Measurements from ENCODE around the gene PLAU.
"Not testable (repeated sequence)": the region's sequence is repeated elsewhere in the genome, so short reads cannot be mapped to it uniquely, and the experiment has no call there.

PLAU gene

DNA sequence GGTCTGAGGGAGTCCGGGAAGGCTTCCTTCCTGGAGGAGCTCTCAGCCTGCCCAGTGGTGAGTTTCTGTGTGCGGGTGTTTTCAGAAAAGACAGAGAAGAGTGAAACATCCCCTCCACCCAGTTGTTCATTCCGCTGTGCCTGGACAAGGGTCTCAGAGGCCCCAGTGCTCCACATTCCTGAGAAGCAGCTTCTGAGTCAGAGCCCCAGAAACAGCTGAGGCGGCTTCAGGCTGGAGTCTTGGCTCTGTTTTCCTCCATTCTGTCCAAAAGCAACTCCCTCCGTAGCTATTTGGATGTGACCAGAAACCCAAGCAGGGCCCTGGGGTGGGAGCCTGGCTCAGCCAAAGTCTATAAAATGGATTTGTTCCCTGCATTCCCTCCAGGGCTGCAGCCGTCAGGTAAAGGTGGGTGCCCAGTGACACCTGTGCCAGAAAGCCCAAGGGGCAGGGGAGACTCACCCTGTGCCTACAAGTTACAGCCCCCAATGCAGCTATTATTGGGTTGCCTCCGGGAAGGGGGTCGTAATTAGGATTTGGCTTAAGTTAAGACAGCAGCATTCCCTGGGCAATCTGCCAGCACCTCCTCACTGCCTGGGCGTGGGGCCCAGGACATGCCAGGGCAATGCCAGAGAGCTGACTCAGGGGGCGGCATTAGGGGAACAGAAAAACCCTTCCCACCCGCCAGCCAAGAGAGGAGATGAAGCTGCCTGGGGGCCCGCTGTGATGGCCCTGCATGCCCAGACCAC, 23.5 kb upstream of the PLAU start:
- Mint-ChIP-seq H3K27ac (peak overlapping the region; percentile 21), H3K4me1 (peaks cover 26% of the 10 kb centered on the region), H3K9me3 (no peaks in the 10 kb centered on the region), H3K36me3 (no peaks in the 10 kb centered on the region), H3K4me3 (no peak overlapping the region)
- DNase-seq (ENCODE audit: low spot score in 2 of 2) = no peak
- no peak for ATAC-seq

DNA sequence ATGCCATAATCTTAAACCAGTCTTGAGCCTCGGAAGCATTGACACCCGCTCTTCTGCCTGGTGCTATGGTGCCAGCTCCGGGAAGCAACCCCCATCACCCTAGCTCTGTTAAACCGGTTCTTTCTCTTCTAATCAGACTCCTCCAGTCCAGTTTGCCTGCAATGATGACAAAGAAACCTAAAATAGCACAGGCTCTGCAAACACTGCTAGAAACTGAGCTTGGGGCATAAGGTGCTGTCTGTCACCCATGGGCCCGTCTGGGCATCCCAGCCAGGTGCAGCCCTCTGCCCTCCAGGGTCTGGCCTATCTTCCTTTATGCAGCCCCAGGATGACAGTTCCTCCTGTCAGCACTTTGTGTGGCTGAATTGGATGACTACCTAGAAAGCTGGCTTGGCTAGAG, 22.4 kb upstream of the PLAU start:
- H3K4me3 Mint-ChIP-seq = no peak overlapping the region
- DNase-seq (ENCODE audit: low spot score in 2 of 2) (no peak), ATAC-seq (no peak)
- no peaks in the 10 kb centered on the region for H3K9me3 Mint-ChIP-seq
- H3K4me1 Mint-ChIP-seq = peaks cover 31% of the 10 kb centered on the region
- H3K27ac Mint-ChIP-seq = no peak overlapping the region
- no peaks in the 10 kb centered on the region for H3K36me3 Mint-ChIP-seq

DNA sequence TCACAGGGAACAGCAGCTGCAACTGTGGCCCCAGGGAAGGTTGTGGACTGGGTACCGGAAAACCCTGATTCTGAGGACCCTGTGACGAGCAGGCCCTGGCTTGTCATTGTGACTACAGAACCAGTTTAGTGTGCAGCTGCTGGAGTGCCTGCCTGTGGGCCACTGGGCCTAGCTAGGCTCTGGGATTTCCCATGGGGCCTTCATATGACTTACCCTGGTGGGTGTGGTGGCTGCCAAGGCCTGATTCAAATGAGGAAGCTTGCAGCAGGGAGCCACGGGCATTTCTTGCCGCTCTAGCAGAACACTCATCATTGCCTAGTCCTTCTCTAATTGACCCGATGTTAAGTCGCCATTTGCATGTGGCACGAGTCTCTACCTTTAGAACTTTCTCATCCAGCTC, 21.9 kb upstream of the PLAU start:
- DNase-seq (ENCODE audit: low spot score in 2 of 2) (peak in 1 of 2 donors; percentile 25), ATAC-seq (peak; percentile 94)
- no peaks in the 10 kb centered on the region for H3K36me3 Mint-ChIP-seq
- no peaks in the 10 kb centered on the region for H3K9me3 Mint-ChIP-seq
- peaks cover 36% of the 10 kb centered on the region for H3K4me1 Mint-ChIP-seq
- no peak overlapping the region for H3K4me3 Mint-ChIP-seq
- no peak overlapping the region for H3K27ac Mint-ChIP-seq

DNA sequence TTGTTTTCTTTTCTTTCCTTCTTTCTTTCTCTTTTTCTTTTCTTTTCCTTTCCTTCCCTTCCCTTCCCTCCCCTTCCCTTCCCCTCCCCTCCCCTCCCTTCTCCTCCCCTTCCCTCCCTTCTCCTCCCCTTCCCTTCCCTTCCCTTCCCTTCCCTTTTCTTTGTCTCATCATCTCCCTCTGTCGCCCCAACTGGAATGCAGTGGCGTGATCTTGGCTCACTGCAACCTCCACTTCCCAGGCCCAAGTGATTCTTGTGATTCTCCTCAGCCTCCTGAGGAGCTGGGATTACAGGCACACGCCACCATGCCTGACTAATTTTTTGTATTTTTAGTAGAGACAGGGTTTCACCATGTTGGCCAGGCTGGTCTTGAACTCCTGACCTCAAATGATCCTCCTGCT, 21.5 kb upstream of the PLAU start:
- H3K4me1 Mint-ChIP-seq = peaks cover 40% of the 10 kb centered on the region
- not testable (repeated sequence) for DNase-seq (ENCODE audit: low spot score in 2 of 2); H3K4me3 Mint-ChIP-seq; H3K36me3 Mint-ChIP-seq; ATAC-seq; H3K9me3 Mint-ChIP-seq
- peak overlapping the region; percentile 32 for H3K27ac Mint-ChIP-seq

DNA sequence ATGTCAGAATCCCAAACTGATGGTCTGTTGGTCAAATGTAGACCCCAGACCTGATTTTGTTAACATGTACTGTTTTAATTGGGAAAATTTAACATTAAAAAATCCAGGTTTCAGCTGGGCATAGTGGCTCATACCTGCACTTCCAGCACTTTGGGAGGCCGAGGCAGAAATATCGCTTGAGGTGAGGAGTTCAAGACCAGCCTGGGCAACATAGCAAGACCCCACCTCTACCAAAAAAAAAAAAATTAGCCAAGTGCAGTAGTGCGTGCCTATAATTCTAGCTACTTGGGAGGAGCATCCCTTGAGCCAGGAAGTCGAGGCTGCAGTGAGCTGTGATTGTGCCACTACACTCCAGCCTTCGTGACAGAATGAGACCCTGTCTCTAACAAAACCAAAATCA, 20.7 kb upstream of the PLAU start:
- DNase-seq (ENCODE audit: low spot score in 2 of 2) = no peak
- Mint-ChIP-seq H3K27ac (no peak overlapping the region), H3K4me3 (no peak overlapping the region), H3K4me1 (peaks cover 47% of the 10 kb centered on the region), H3K36me3 (no peaks in the 10 kb centered on the region), H3K9me3 (no peaks in the 10 kb centered on the region)
- no peak for ATAC-seq

DNA sequence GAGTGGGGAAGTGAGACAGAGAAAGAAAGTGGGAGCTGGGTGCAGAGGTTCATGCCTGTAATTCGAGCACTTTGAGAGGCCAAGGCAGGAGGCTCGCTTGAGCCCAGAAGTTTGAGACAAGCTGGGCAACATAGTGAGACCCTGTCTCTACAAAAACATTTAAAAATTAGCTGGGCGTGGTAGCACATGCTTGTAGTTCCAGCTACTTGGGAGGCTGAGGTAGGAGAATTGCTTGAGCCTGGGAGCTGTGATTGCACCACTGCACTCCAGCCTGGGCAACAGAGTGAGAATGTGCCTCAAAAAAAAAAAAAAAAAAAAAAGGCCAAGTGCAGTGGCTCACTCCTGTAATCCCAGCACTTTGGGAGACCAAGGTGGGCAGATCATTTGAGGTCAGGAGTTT, 20.1 kb upstream of the PLAU start:
- H3K36me3 Mint-ChIP-seq; DNase-seq (ENCODE audit: low spot score in 2 of 2); ATAC-seq; H3K9me3 Mint-ChIP-seq; H3K4me3 Mint-ChIP-seq; H3K27ac Mint-ChIP-seq: not testable (repeated sequence)
- peaks cover 50% of the 10 kb centered on the region for H3K4me1 Mint-ChIP-seq

DNA sequence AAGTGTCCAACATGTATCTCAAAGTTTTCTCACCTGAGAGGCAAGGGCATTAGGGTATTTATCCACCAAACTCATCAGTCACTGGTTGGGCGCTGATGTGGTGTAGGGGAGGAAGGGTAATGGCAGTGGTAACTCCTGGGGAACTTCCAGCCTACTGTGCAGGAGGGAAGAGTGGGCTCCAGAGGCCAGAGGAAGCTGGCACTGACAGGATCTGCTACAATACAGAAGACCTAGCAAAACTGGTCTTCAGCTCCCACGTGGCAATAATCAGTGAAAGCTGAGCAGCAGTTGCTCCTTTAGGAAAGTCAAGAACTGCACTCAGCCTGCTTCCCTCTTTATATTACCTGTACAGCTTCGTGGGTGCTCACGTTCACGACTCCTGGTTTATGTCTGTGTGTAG, 19.4 kb upstream of the PLAU start:
- no peak overlapping the region for H3K27ac Mint-ChIP-seq
- H3K4me3 Mint-ChIP-seq = no peak overlapping the region
- peaks cover 43% of the 10 kb centered on the region for H3K4me1 Mint-ChIP-seq
- H3K9me3 Mint-ChIP-seq = no peaks in the 10 kb centered on the region
- no peak for ATAC-seq
- DNase-seq (ENCODE audit: low spot score in 2 of 2) = no peak
- no peaks in the 10 kb centered on the region for H3K36me3 Mint-ChIP-seq

DNA sequence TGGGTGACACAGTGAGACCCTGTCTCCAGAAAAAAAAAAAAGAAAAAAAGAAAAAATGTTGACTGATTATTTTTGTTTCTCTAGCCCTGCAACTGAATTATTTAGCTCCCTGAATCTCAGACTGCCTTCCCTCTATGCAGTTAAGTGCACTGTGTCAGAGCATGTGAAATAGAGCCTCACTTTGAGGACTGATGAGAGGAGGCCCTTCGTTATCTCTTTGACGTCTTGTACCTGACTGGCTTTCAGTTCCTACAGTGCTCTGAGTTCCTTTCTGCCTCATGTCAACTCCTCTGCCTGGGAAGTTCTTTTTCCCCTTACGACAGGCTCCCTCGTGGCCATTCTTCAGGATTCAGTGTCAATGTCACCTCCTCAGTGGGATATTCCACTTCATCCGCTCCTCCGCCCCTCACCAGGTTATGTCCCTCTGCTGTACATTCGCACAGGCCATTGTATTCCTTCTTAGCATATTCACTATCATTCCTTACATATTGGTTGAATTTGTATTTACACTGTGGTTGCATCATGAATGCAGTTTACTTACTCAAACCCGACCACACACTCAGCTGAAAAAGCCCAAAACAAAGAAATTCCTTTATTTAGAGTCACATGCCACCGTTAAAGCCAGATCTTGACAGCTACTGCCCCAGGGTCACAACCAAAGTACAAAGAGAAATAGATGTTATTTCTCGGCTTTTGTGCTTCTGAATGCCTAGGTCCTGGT, 18.5 kb upstream of the PLAU start:
- ATAC-seq (no peak), DNase-seq (ENCODE audit: low spot score in 2 of 2) (no peak)
- H3K9me3 Mint-ChIP-seq = no peaks in the 10 kb centered on the region
- H3K4me1 Mint-ChIP-seq = peaks cover 38% of the 10 kb centered on the region
- H3K4me3 Mint-ChIP-seq = no peak overlapping the region
- H3K27ac Mint-ChIP-seq = no peak overlapping the region
- H3K36me3 Mint-ChIP-seq = no peaks in the 10 kb centered on the region

DNA sequence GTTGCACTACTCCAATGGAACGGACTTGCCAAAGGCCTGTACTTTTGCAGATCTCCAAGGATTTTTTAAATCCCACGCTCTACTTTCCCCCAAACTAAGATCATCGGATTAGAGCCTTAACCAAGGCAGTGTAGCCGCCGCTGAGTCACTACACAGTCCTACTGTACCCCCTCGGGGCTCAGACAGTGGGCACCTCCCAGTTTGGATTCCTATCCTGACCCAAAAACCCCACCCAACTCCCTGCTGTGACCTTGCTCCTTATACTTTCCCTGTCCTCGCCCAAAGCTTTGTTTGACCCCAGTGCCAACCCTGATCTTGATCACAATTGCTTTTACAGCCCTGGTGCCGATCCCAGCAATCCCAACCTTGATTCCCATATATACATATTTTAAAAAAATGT, 17.5 kb upstream of the PLAU start:
- H3K36me3 Mint-ChIP-seq = no peaks in the 10 kb centered on the region
- no peak overlapping the region for H3K27ac Mint-ChIP-seq
- ATAC-seq (no peak), DNase-seq (ENCODE audit: low spot score in 2 of 2) (no peak)
- H3K9me3 Mint-ChIP-seq = no peaks in the 10 kb centered on the region
- H3K4me1 Mint-ChIP-seq = peaks cover 37% of the 10 kb centered on the region
- no peak overlapping the region for H3K4me3 Mint-ChIP-seq

DNA sequence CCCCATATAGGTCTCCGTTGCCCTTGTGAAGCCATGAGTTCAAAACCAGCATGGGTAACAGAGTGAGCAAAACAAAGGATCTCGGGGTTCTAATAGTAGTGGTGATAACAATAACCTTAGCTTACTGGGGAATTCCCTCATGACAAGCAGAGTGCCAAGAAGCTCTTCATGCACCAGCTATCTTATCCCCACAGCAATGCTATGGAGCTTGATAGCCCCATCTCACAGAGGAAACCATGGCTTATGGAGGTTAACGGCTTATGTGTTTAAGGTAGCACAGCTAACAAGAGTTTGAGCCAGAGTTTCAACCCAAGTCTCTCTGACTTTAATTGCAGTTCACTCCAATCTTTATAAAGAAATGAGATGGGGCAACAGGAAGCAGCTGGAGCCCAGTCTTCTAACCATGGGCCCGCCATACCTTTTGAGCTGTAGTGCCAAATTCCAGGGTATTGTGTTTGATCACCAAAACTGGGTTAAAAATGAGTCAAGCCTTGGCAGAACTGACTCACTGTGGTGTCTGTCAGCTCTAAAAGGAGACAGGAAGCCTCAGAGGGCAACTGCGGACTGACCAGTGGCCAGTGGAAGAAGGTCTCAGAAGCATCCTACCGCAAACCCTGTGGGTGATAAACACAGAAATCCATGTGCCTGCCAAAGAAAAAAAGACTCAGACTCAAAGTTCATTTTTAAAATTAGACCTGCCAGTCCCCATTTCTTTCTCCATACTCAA, 16.5 kb upstream of the PLAU start:
- ATAC-seq (peak; percentile 95), DNase-seq (ENCODE audit: low spot score in 2 of 2) (peak in 1 of 2 donors; percentile 66)
- H3K4me3 Mint-ChIP-seq = peak overlapping the region; percentile 9
- H3K4me1 Mint-ChIP-seq = peaks cover 27% of the 10 kb centered on the region
- H3K36me3 Mint-ChIP-seq = no peaks in the 10 kb centered on the region
- H3K27ac Mint-ChIP-seq = peak overlapping the region; percentile 34
- H3K9me3 Mint-ChIP-seq = no peaks in the 10 kb centered on the region

DNA sequence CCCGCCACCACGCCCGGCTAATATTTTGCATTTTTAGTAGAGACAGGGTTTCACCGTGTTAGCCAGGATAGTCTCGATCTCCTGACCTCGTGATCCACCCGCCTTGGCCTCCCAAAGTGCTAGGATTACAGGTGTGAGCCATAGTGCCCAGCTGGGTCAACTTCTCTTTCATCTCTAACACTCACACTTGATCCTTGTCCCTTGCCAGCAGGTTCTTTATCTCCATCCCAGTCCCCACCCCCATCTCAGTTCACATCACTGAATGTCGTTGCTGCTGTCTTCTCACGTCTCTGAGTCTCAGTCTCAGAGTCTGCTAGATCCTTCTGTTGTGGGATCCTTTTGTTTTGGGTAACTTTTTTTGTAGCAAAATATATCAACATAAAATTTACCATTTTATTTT, 15.6 kb upstream of the PLAU start:
- Mint-ChIP-seq H3K4me1 (peaks cover 26% of the 10 kb centered on the region), H3K27ac (peak overlapping the region; percentile 34)
- not testable (repeated sequence) for H3K9me3 Mint-ChIP-seq; H3K4me3 Mint-ChIP-seq; H3K36me3 Mint-ChIP-seq; DNase-seq (ENCODE audit: low spot score in 2 of 2); ATAC-seq

DNA sequence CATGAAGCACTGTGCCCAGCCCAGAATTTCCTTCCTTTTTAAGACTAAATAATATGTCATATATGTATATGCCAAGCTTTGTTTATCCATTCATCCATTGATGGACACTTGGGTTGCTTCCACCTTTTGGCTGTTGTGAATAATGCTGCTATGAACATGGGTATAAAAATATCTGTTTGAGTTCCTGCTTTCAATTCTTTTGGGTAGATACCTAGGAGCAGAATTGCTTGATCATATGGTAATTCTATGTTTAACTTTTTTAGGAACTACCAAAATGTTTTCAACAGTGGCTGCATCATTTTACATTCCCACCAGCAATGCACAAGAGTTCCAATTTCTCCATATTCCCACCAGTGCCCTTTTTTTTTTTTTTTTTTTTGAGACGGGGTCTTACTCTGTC, 13.2 kb upstream of the PLAU start:
- Mint-ChIP-seq H3K27ac (no peak overlapping the region), H3K4me1 (peaks cover 26% of the 10 kb centered on the region), H3K4me3 (no peak overlapping the region), H3K36me3 (no peaks in the 10 kb centered on the region), H3K9me3 (no peaks in the 10 kb centered on the region)
- no peak for DNase-seq (ENCODE audit: low spot score in 2 of 2)
- no peak for ATAC-seq

DNA sequence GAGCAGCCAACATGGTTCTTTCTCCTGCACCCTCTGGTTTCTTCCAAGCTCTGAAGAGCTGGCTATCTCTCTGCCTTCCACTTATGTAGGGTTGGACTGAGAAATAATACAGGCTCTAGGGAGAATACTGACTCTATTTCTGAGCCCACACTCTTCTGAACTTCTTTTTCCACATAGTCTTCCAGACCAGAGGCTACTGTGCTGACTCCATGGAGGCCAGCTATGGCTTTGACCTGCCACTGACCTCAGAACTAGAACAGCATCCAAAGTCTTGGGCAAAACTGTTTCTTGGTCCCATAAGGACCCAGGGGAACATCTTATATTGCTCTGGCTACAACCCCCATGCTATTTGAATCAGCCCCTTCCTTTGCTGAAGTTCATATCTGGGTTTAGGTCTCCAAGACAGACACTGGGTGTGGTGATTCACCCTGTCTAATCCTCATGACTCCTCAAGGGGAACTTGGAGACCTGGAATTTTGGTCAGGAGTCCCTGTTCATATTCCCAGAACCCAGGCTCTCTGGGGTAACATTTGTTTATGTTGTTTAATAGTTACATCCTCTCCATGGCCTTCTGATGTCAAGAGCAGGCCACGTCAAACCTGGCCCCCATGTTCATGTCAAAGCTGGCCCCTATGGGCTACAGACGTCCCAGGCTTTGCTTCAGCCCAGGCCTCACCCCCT, 12.1 kb upstream of the PLAU start:
- DNase-seq (ENCODE audit: low spot score in 2 of 2) (no peak), ATAC-seq (no peak)
- no peaks in the 10 kb centered on the region for H3K36me3 Mint-ChIP-seq
- H3K9me3 Mint-ChIP-seq = no peaks in the 10 kb centered on the region
- peaks cover 17% of the 10 kb centered on the region for H3K4me1 Mint-ChIP-seq
- no peak overlapping the region for H3K4me3 Mint-ChIP-seq
- peak overlapping the region; percentile 21 for H3K27ac Mint-ChIP-seq

DNA sequence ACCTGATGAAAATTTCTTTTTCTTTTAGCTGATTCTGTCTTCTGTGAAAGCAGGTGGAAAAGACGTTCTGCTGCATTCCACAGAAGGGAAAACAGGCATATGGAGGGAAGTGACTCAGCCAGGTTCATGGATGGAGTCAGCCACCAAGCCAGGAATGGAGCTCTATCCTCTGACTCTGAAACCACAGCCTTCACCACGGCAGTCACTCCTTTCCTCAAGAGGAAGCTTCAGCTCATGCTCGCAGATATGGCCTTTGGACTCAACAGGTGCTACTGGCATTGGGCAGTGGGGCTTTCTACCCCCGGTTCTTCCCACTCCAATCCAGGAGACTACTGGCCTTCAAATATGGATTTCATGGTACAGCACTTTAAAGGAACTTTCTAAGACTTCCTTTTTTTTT, 11.5 kb upstream of the PLAU start:
- Mint-ChIP-seq H3K4me1 (peaks cover 11% of the 10 kb centered on the region), H3K36me3 (no peaks in the 10 kb centered on the region), H3K9me3 (no peaks in the 10 kb centered on the region), H3K4me3 (no peak overlapping the region), H3K27ac (no peak overlapping the region)
- no peak for ATAC-seq
- DNase-seq (ENCODE audit: low spot score in 2 of 2) = no peak

DNA sequence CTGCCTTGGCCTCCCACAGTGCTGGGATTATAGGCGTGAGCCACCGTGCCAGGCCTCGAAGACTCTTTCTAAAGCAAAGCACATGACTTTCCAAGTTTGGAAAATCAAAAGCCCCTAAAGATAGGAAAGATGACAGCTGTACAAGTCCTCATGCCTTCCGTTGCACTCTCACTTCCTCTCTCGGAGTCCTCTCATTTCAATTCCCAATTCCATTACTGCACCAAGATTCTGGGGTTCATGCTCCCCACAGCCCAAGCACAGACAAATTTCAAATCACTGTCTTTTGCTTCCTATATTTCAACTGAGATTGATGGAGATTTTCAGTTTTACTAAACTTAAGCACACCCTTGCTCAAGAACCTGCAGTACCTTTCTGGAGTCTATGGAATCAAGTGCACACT, 10.9 kb upstream of the PLAU start:
- DNase-seq (ENCODE audit: low spot score in 2 of 2) (no peak), ATAC-seq (no peak)
- peaks cover 6% of the 10 kb centered on the region for H3K4me1 Mint-ChIP-seq
- no peaks in the 10 kb centered on the region for H3K36me3 Mint-ChIP-seq
- H3K9me3 Mint-ChIP-seq = no peaks in the 10 kb centered on the region
- no peak overlapping the region for H3K27ac Mint-ChIP-seq
- H3K4me3 Mint-ChIP-seq = no peak overlapping the region
